K562 (cell line): Measurements from ENCODE around the gene SLC32A1. TPM values are rescaled to one million over a fixed set of nuclear protein-coding genes. Genes with fewer than 3 reads are reported as not detected.

Source experiments
- ARHGAP35 ChIP-seq: fragments of 450-650 bp; IDR thresholded peaks from 2 replicates; pipeline ENCODE4 v1.6.1; 2018; ENCODE audit not compliant: partially characterized antibody
- BMI1 ChIP-seq: fragments of 150-350 bp; IDR thresholded peaks from 2 replicates; pipeline ENCODE4 v1.6.1; 2014; ENCODE audit warnings: low read length
- CBX8 ChIP-seq: fragments of 200-600 bp; sonication (generic); IDR thresholded peaks from 2 replicates; pipeline ENCODE4 v1.6.1; 2012; ENCODE audit warnings: borderline replicate concordance, mixed run types, low read depth, mild to moderate bottlenecking, moderate library complexity, mixed read lengths, low read length, control low read depth, inconsistent platforms; ENCODE audit not compliant: poor library complexity, severe bottlenecking; ENCODE audit errors: extremely low read depth
- CHD7 ChIP-seq: fragments of 200-600 bp; sonication (generic); IDR thresholded peaks from one replicate; pipeline ENCODE4 v1.6.1; 2012; ENCODE audit warnings: mild to moderate bottlenecking, low read depth, low read length, inconsistent platforms
- EP300 ChIP-seq: IDR thresholded peaks from 2 replicates; pipeline ENCODE4 v1.6.1; 2012; ENCODE audit warnings: low read length, improper control_type of control experiment
- L3MBTL2 ChIP-seq: fragments of 450-650 bp; IDR thresholded peaks from 2 replicates; pipeline ENCODE4 v1.6.1; 2016; ENCODE audit warnings: mild to moderate bottlenecking, moderate library complexity
- LCOR ChIP-seq: sonication (generic); formaldehyde crosslinking; IDR thresholded peaks from 2 replicates; pipeline ENCODE4 v1.8.0; 2022; ENCODE audit warnings: mild to moderate bottlenecking, missing genetic modification reagents
- NFE2L1 ChIP-seq: fragments of 450-650 bp; IDR thresholded peaks from 2 replicates; pipeline ENCODE4 v1.6.1; 2016; ENCODE audit warnings: missing genetic modification characterization, low read depth, mild to moderate bottlenecking, missing compliant biosample characterization, moderate library complexity, borderline replicate concordance
- TCFL5 ChIP-seq: fragments of 250-450 bp; sonication (Bioruptor Pico); conservative IDR thresholded peaks from 2 replicates; pipeline ENCODE4 v1.6.1; 2021; ENCODE audit warnings: mild to moderate bottlenecking, moderate library complexity, matching md5 sums
- ZBTB34 ChIP-seq: fragments of 250-450 bp; sonication (Bioruptor Pico); IDR thresholded peaks from 2 replicates; pipeline ENCODE4 v1.8.0; 2021; ENCODE audit warnings: mild to moderate bottlenecking, moderate library complexity
- ZKSCAN3 ChIP-seq: fragments of 250-450 bp; sonication (Bioruptor Pico); IDR thresholded peaks from 2 replicates; pipeline ENCODE4 v1.4.0; 2020
- ZNF3 ChIP-seq: fragments of 250-450 bp; sonication (Bioruptor Pico); IDR thresholded peaks from 2 replicates; pipeline ENCODE4 v1.5.0; 2021; ENCODE audit warnings: mild to moderate bottlenecking, moderate library complexity
- polyA plus RNA-seq, 8 experiments: library from polyadenylated mRNA; depleted of rRNA in 4 of 8; stranded (reverse) in 5 of 8; unstranded in 3 of 8; fragments of >200 nt; fragmentation: Nextera tagmentation in 2 of 8; fragmentation: Illumina TruSeq in 1 of 8; extraction: Ambion mirVana in 2 of 8; extraction: Trizol in 1 of 8; gene quantifications; 2 replicates each; pipeline versions ENCODE4 v1.2.1 to v1.2.3, GENCODE V29; 2011 to 2014; ENCODE audit warnings: inconsistent platforms in 1 of 8, missing spikeins in 1 of 8
- total RNA-seq, 7 experiments: library from RNA; depleted of rRNA in 6 of 7; stranded (reverse); fragments of >200 nt in 6 of 7; fragmentation: Illumina TruSeq in 2 of 7; extraction: Trizol in 2 of 7; gene quantifications; 2 replicates each; pipeline versions ENCODE4 v1.2.1 to v1.2.3, GENCODE V29; 2011 to 2021; ENCODE audit warnings: low replicate concordance in 1 of 7

Gene SLC32A1
- total and polyA plus RNA-seq, 9 of the 15 experiments (the other 6 are each of a cell fraction or from before 2014, with no cell fraction given) = not detected

DNA sequence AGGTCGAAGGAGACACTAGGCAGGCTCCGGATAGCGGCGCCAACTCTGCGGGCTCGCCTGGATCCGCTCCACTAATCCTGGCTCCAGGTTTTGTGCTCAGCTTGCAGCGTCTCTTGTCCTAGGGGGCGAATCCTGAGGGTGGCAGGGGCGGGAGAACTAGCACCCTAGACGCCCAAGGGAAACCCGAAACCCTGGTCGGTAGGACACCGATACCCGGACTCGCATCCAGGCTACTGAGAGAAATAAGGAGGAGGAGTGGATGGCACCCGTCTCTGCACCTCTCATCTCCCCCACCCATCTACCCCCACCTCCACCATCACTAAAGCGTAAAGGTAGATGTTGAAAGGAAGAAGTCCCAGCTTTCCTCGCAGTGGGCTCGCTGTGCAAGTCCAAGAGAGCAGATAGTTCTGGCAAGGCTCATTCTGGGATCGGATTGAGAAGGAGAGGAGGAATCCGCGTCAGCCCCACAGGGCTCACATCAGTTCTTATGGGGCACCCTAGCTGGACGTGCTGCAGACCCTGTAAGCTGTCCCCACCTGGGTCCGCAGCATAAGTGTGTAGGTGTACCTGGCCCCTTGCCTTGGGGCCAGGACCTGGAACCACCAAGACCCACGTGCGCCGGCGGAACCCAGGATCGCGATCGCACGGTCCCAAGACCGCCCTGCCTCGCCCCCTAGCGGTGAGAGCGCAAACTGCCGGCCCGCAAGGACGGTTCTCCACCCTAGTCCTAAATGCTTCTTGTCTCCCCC, 6.9 kb downstream of the SLC32A1 start (continued):
- TF ChIP-seq CHD7 = no peak
- no peak for TF ChIP-seq BMI1
- TF ChIP-seq NFE2L1 = no peak
- no peak for TF ChIP-seq EP300
- no peak for TF ChIP-seq ZNF3
- TF ChIP-seq TCFL5 (CRISPR knock-in tag) = no peak
- TF ChIP-seq ZBTB34 (CRISPR knock-in tag) = no peak
- no peak for TF ChIP-seq CBX8
- TF ChIP-seq ZKSCAN3 (CRISPR knock-in tag) = no peak
- TF ChIP-seq L3MBTL2 = peak; percentile 84
- TF ChIP-seq ARHGAP35 = no peak
- TF ChIP-seq LCOR (CRISPR knock-in tag) = no peak
